GM12872 (cell line): ENCODE measurements around the gene OR51V1.

ENCODE experiments used
- TF ChIP-seq, protein P1 (sequence below): IDR thresholded peaks from 3 replicates; pipeline ENCODE4 v1.5.1; 2011; ENCODE audit warnings: low read depth, mild to moderate bottlenecking, low read length, moderate library complexity; ENCODE audit not compliant: insufficient read depth

The OR51V1 gene

DNA sequence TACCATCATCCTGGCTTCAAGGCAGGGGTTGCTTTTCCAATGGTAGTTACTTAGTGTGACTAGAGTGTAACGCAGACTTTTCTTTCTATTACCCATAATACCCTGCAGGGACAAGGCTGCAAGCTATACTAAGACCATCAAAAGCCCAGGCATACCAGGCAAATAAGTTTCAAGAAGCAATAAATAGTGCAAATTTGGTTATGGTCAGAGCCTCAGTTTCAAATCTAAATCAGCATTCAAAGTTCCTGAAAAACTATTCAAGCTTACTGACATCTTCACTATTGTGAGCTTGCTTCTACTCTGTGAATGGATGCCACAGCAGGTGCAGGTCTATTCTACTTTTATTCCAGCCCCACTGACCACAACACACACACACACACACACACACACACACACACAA is 28.9 kb upstream of the OR51V1 start:
- TF ChIP-seq, protein P1, sequence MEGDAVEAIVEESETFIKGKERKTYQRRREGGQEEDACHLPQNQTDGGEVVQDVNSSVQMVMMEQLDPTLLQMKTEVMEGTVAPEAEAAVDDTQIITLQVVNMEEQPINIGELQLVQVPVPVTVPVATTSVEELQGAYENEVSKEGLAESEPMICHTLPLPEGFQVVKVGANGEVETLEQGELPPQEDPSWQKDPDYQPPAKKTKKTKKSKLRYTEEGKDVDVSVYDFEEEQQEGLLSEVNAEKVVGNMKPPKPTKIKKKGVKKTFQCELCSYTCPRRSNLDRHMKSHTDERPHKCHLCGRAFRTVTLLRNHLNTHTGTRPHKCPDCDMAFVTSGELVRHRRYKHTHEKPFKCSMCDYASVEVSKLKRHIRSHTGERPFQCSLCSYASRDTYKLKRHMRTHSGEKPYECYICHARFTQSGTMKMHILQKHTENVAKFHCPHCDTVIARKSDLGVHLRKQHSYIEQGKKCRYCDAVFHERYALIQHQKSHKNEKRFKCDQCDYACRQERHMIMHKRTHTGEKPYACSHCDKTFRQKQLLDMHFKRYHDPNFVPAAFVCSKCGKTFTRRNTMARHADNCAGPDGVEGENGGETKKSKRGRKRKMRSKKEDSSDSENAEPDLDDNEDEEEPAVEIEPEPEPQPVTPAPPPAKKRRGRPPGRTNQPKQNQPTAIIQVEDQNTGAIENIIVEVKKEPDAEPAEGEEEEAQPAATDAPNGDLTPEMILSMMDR: no peak

- TF ChIP-seq, protein P1: no peak
Measured at GRCh38 chr11:5228124-5228523, 27.6 kb upstream of the OR51V1 start.

DNA sequence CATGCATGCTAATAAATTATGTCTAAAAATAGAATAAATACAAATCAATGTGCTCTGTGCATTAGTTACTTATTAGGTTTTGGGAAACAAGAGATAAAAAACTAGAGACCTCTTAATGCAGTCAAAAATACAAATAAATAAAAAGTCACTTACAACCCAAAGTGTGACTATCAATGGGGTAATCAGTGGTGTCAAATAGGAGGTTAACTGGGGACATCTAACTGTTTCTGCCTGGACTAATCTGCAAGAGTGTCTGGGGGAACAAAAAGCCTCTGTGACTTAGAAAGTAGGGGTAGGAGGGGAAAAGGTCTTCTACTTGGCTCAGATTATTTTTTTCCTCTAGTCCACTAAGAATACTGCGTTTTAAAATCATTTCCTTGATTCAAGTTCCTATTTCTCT is 27.2 kb upstream of the OR51V1 start:
- TF ChIP-seq, protein P1: no peak

GRCh38 chr11:5226732-5227310 is 26.3 kb upstream of the OR51V1 start, which contains the start of gene HBB:
Gene HBB (minus strand): TSS chr11:5227071. CDS start chr11:5227021, 50 bp downstream.
- TF ChIP-seq, protein P1: no peak

- TF ChIP-seq, protein P1: no peak
Measured at GRCh38 chr11:5225480-5225871, 25.0 kb upstream of the OR51V1 start.

DNA sequence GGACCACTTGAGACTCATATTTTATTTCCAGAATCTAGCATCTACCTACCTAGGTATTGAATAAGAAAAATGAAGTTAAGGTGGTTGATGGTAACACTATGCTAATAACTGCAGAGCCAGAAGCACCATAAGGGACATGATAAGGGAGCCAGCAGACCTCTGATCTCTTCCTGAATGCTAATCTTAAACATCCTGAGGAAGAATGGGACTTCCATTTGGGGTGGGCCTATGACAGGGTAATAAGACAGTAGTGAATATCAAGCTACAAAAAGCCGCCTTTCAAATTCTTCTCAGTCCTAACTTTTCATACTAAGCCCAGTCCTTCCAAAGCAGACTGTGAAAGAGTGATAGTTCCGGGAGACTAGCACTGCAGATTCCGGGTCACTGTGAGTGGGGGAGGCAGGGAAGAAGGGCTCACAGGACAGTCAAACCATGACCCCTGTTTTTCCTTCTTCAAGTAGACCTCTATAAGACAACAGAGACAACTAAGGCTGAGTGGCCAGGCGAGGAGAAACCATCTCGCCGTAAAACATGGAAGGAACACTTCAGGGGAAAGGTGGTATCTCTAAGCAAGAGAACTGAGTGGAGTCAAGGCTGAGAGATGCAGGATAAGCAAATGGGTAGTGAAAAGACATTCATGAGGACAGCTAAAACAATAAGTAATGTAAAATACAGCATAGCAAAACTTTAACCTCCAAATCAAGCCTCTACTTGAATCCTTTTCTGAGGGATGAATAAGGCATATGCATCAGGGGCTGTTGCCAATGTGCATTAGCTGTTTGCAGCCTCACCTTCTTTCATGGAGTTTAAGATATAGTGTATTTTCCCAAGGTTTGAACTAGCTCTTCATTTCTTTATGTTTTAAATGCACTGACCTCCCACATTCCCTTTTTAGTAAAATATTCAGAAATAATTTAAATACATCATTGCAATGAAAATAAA is 24.3 kb upstream of the OR51V1 start:
- TF ChIP-seq, protein P1: no peak

- TF ChIP-seq, protein P1: no peak
Measured at GRCh38 chr11:5223686-5224085, 23.2 kb upstream of the OR51V1 start.
